Lung (tissue), 12 donors: ENCODE measurements around the gene THOC6. TPM values are rescaled to one million over a fixed set of nuclear protein-coding genes. Genes with fewer than 3 reads are reported as not detected.
A peak's percentile ranks its signal among the peaks of the same experiment; 100 is the strongest.

Source experiments
- ATAC-seq: fragments of 200-7000 bp; cut with Tn5 transposase; one replicate; pipeline ENCODE4 v1.9.1; 2020; ENCODE audit warnings: moderate number of reproducible peaks; ENCODE audit not compliant: insufficient read depth, low FRiP score
- DNase-seq, 3 donors: peaks; one replicate each; pipeline ENCODE4 v3.0.0-alpha.2; 2013 to 2017
- H3K27ac ChIP-seq, 2 donors: one replicate each; pipeline ENCODE4 v1.5.1; 2013; ENCODE audit warnings: mild to moderate bottlenecking in 2 of 2, moderate library complexity in 2 of 2, control low read depth in 1 of 2, inconsistent platforms in 1 of 2, low read depth in 1 of 2, low read length in 1 of 2
- H3K27me3 ChIP-seq, 3 donors: one replicate each; pipeline ENCODE4 v1.5.1; 2013; ENCODE audit warnings: low read length in 2 of 3; ENCODE audit not compliant: control insufficient read depth in 3 of 3, insufficient read depth in 3 of 3
- H3K36me3 ChIP-seq, 4 donors: one replicate each; pipeline ENCODE4 v1.5.1; 2013; ENCODE audit warnings: low read length in 4 of 4, mild to moderate bottlenecking in 1 of 4, moderate library complexity in 1 of 4; ENCODE audit not compliant: control insufficient read depth in 4 of 4, insufficient read depth in 4 of 4
- H3K4me1 ChIP-seq, 5 donors: one replicate each; pipeline ENCODE4 v1.5.1; 2013; ENCODE audit warnings: low read length in 5 of 5, mild to moderate bottlenecking in 2 of 5, moderate library complexity in 1 of 5; ENCODE audit not compliant: control insufficient read depth in 5 of 5, insufficient read depth in 5 of 5
- H3K4me3 ChIP-seq: one replicate; pipeline ENCODE4 v1.5.1; 2013; ENCODE audit warnings: mild to moderate bottlenecking, control low read depth, moderate library complexity
- H3K9ac ChIP-seq, 2 donors: one replicate each; pipeline ENCODE4 v1.5.1; 2013; ENCODE audit warnings: low read length in 2 of 2, control low read depth in 1 of 2; ENCODE audit not compliant: insufficient read depth in 1 of 2
- H3K9me3 ChIP-seq, 4 donors: one replicate each; pipeline ENCODE4 v1.5.1; 2013; ENCODE audit warnings: low read length in 3 of 4, mild to moderate bottlenecking in 1 of 4, moderate library complexity in 1 of 4; ENCODE audit not compliant: control insufficient read depth in 4 of 4, insufficient read depth in 3 of 4
- WGBS, 2 donors: extraction: QIAGEN DNeasy Blood & Tissue Kit; methylation state at CpG; one replicate each; pipeline ENCODE4 v1.1.7; 2013; 5-methylcytosine and 5-hydroxymethylcytosine counted together
- polyA plus RNA-seq, 2 donors: library from polyadenylated mRNA; stranded (reverse); fragments of 200-250 nt; gene quantifications; one replicate each; pipeline ENCODE4 v1.2.1, GENCODE V29; 2013
- total RNA-seq, 2 donors: library from RNA; depleted of rRNA in 1 of 2; stranded (reverse); fragments of >200 nt in 1 of 2; gene quantifications; one replicate each; pipeline ENCODE4 v1.2.1, GENCODE V29; 2014 to 2021
- TF ChIP-seq, protein P1 (sequence below): IDR thresholded peaks from 2 replicates; pipeline ENCODE4 v1.5.1; 2012; ENCODE audit warnings: mild to moderate bottlenecking; ENCODE audit errors: control extremely low read depth, extremely low read depth
- donor health status: control.
- donor health status: control.
- donor health status: Bipolar disorder and iron deficiency.
- donor health status: healthy.
- donor health status: DM: yes; HTN: yes; CAD: no.

THOC6 gene
- total and polyA plus RNA-seq, 4 donors = 12.7 to 58.3 (median 40.0) TPM

DNA sequence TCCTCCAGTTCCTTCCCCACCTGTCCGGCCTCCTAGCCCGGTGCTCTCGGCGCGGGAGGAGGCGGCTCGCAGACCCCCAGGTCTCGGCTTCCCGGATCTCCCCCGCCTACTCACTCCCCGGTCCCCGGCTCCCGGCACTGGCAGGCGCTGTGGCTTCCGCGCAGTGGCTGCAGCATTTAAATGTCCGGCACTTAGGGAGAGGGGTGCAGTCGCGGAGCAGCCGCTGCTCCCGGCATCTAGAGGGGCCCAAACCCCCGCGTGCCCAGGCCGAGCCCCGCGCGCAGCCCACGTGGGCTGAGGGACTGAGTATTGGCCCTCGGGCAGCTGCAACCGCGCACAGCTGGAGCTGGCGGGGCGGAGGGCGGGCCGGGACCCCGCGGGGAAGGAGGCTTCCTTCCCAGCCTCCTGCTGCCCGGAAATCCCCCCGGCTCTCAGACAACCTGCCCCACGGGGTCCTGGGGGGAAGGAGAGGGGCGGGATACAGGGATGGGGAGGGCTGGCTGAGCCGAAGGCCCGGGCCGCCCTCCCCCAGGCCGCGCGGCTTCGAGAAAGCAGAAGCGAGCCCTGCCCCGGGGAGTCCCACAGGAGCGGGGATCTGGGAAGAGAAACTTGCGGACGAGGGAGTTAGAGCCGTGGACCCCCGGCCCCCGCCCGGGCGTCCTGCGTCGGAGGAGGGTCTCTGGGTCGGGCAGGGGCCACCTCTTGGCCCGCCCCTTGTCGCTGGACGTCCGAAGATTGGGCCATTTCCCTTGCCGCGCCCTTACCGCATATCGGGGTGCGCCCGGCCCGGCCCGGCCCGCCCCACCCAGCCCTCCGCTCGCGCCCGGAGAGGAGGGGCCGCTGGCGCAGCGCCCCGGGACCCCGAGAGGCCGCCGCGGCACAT is 22.2 kb downstream of the THOC6 start, which contains the start of gene MMP25:
Gene MMP25 (plus strand): TSS at position 804 of the 883 bp plus-strand sequence. CDS start 357 bp downstream, outside the sequence.
- H3K9ac ChIP-seq = no peak within 1 kb of the TSS

DNA sequence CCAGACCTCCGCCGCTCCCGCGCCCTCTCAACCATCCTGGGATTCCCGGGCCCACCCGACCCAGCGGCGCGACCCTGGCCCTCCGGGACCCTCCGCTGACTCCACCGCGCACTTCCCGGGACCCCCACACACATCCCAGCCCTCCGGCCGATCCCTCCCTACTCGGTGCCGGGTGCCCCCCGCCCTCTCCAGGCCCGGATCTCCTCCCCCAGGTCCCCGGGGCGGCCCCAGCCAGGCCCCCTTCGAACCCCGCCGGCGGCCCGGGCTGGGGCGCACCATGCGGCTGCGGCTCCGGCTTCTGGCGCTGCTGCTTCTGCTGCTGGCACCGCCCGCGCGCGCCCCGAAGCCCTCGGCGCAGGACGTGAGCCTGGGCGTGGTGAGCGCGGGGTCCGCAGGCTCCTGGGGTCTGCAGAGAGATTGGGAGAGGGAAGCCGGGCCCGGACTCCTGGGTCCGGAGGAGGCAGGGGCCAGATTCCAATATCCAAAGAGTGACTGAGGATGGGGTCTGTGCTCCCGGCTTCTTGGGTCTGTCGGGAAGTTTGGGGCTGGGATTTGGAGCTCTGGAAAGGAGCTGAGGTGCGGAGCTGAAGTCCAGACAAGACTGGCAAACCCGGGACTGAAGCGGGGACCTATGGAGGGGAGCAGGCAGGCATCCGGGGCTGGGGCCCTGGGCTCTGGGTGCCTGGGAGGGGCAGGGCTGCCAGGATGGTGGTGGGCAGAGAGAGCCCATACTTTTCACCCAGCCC is 23.0 kb downstream of the THOC6 start:
- no peak for ATAC-seq
- TF ChIP-seq, protein P1, sequence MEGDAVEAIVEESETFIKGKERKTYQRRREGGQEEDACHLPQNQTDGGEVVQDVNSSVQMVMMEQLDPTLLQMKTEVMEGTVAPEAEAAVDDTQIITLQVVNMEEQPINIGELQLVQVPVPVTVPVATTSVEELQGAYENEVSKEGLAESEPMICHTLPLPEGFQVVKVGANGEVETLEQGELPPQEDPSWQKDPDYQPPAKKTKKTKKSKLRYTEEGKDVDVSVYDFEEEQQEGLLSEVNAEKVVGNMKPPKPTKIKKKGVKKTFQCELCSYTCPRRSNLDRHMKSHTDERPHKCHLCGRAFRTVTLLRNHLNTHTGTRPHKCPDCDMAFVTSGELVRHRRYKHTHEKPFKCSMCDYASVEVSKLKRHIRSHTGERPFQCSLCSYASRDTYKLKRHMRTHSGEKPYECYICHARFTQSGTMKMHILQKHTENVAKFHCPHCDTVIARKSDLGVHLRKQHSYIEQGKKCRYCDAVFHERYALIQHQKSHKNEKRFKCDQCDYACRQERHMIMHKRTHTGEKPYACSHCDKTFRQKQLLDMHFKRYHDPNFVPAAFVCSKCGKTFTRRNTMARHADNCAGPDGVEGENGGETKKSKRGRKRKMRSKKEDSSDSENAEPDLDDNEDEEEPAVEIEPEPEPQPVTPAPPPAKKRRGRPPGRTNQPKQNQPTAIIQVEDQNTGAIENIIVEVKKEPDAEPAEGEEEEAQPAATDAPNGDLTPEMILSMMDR = no peak
- Histone ChIP-seq H3K27me3 (peaks cover 0 to 55% (median 51%) of the 10 kb centered on the region in 3 donors), H3K9ac (no peak overlapping the region), H3K4me3 (no peak overlapping the region), H3K36me3 (no peaks in the 10 kb centered on the region), H3K9me3 (no peaks in the 10 kb centered on the region), H3K27ac (peak overlapping the region in 1 of 2 donors; percentile 21), H3K4me1 (peaks cover 0 to 6% (median 3%) of the 10 kb centered on the region in 5 donors)
- no peak for DNase-seq
- 2 to 4% methylated on average over 51 to 54 of the region's 54 CpGs for WGBS, 2 donors

More for the DNA sequence above, 22.2 kb downstream of the THOC6 start, which contains the start of gene MMP25:
- Histone ChIP-seq H3K27ac (peak within 1 kb of the TSS in 1 of 2 donors; percentile 21), H3K9me3 (no peaks in the 10 kb centered on the region), H3K27me3 (peaks cover 0 to 55% (median 49%) of the 10 kb centered on the region in 3 donors), H3K4me1 (peaks cover 0 to 6% (median 3%) of the 10 kb centered on the region in 5 donors), H3K4me3 (no peak within 1 kb of the TSS), H3K36me3 (no peaks in the 10 kb centered on the region)
- peak; percentile 45 for ATAC-seq
- 1% methylated on average over 39 to 86 of the region's 86 CpGs for WGBS, 2 donors
- no peak for DNase-seq
- TF ChIP-seq, protein P1 = no peak

DNA sequence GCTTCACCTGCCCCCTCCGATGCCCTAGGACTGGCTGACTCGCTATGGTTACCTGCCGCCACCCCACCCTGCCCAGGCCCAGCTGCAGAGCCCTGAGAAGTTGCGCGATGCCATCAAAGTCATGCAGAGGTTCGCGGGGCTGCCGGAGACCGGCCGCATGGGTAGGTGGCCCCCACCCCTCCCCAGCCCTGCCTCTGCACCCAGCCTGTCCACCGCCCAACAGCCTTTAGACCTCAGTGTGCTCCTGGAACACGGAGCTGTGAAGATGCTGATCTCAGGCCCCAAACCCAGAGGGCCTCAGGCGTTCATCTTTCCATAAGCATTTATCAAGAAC is 23.5 kb downstream of the THOC6 start:
- no peak for DNase-seq
- peaks cover 0 to 53% (median 50%) of the 10 kb centered on the region in 3 donors for H3K27me3 ChIP-seq

More for the DNA sequence above, 23.5 kb downstream of the THOC6 start:
- no peak overlapping the region for H3K9ac ChIP-seq
- H3K9me3 ChIP-seq = no peaks in the 10 kb centered on the region
- H3K36me3 ChIP-seq = no peaks in the 10 kb centered on the region
- H3K4me1 ChIP-seq = peaks cover 0 to 6% (median 3%) of the 10 kb centered on the region in 5 donors
- TF ChIP-seq, protein P1 = no peak
- H3K27ac ChIP-seq = peak overlapping the region in 1 of 2 donors; percentile 5
- H3K4me3 ChIP-seq = no peak overlapping the region
- WGBS, 2 donors = 18 to 21% methylated on average over 12 to 13 of the region's 13 CpGs
- no peak for ATAC-seq
